AML-193 (cell line): Measurements from ENCODE around the gene PDSS2.
"Not testable (repeated sequence)": the region's sequence is repeated elsewhere in the genome, so short reads cannot be mapped to it uniquely, and the experiment has no call there.

Experiments
- DNase-seq, 2 experiments: peaks; one replicate each; lab custom pipeline; 2025; lab: John Stamatoyannopoulos, UW

PDSS2 gene

DNA sequence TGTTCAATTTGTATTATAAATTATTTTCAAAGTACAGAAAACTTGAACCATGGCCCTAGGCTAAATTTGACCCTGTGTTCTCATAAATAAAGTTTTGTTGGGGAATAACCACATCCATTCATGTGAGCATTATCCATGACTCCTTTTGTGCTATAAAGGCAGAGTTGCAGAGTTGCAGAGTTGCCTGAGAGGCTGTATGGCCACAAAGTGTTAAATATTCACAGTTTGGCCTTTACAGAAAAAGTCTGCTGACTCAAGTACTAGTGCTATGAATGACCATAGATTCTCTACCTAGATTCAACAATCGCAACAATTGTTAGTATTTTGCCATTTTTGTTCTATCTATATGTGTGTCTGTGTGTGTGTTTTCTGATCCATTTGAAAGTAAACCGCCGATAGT, 297.8 kb downstream of the PDSS2 start:
- no peak for DNase-seq

DNA sequence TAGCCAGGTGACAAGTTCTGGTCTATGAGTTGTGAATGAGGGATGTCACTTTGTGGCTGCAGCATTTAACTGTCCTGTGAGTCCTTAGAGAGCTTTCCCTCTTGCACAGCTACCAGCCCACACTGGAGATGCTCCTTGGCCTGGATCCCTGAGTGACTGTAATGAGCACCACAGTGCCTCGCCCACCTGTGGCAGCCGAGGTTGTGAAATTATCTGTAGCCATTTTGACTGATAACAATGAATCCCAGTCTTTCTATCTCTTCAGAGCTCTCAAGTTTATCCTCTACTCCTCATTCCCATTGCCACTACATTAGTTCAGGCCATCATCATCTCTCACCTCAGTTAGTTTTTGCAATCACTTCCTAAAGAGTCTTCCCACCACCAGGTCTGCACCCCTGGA, 302.7 kb downstream of the PDSS2 start:
- DNase-seq = no peak

DNA sequence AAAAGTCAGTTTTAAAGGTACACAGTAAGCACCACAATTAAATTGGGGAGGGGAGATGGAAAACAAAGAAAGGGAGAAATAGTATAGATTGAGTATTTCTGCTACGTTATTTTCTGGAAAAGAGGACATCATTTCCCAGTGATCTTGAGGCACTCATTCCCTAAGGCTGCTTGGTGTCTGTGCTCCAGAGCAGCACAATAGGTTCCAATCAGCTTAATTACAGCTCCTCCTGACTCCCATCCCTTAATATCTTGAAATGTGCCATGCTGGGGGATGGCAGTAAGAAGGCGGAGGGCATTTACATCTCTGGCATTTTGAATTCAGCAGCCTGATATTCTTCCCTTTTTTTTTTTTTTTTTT, 304.6 kb downstream of the PDSS2 start:
- no peak for DNase-seq

DNA sequence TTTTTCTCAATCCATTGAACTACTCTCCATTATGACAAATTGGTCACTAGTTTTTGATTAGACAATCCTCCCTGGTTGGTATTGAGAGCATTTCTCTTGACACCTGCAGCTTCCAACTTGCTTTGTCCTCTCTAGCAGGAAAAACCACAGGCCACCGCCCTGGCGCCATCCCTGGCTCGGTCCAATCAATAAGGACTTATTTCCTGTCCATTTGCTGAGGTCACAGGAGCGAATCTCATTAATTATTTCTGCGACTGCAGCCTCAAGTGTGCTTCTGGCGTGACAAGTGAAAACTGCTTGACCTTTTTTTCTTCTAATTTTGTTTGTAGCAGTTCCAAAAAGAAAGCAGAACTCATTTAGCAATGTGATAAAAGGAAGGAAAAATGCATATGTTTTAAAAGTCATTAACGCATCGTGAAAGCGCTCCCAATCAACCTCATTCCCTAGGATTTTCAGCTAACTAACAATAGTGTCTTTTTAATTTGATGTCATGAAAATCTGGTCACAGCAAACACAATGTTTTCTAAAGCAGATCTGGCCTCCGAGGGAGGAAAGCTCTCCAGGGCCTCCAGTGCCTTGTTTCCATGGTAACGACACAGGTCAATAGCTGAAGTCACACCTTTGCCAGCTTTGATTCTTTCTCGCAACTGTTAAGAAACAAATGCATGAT, 305.1 kb downstream of the PDSS2 start:
- no peak for DNase-seq

DNA sequence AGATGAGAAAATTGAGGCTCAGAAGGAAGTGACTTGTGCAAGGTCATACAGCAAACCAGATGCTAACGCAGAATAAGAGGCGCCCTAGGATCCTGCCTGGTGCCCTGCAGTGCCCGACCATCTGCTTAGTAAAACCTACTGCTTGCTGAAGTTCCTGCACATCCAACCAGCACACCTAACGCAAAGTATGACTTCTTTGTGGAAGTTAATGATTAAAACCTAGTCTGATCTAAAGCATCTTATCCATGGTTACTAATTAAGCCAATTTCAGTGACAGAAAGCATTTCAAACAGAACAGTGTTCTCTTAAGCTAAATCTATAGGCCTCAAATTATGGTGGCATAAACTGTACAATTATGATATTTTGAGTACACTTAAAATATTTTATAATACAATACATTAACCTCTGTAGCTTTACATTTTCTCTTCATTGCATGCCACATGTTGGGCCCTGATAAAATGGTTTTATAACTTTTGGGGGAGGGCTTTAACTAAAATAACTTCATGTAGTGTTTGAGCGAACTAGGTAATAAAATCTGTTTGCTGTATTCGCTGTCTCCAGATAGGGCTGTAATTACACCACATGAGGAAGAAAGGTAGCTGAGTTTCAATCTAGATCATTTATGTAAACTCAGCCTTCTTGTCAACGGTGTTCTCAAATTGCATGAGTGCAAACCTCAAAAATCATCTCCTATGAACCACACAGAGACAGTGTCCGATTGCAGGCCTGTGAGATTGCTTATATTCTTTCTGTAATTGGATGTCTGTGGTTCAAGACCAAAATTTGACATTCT, 306.5 kb downstream of the PDSS2 start:
- DNase-seq = no peak

DNA sequence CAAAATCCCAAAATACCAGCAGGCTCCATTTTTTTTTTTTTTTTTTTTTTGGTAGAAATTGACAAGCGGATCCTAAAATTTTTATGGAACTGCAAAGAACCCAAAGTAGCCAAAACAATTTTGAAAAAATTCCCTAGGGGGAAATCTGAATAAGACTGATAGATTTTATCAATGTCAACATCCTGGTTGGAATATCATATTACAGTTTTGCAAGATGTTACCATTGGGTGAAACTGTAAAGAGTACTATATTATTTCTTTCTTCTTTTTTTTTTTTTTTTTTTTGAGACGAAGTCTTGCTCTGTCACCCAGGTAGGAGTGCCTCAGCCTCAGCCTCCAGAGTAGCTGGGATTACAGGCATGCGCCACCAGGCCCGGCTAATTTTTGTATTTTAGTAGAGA, 314.7 kb downstream of the PDSS2 start:
- DNase-seq = no peak

DNA sequence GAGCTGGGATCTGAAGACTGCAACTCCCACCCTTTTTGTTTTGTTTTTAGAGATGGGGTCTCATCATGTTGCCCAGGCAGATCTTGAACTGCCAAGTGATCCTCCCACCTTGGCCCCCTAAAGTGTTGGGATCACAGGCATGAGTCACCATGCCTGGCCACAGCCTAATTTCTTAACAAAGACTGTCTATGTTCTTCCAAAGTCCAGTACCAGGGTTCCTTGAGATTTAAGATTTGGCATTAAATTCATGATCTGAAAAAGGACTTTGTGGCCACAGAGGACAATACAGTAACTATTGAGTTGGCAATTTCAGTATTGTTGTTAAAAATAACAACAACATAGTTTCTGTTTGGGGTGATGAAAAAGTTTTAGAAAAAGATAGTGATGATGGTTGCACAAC, 315.4 kb downstream of the PDSS2 start:
- DNase-seq = no peak

DNA sequence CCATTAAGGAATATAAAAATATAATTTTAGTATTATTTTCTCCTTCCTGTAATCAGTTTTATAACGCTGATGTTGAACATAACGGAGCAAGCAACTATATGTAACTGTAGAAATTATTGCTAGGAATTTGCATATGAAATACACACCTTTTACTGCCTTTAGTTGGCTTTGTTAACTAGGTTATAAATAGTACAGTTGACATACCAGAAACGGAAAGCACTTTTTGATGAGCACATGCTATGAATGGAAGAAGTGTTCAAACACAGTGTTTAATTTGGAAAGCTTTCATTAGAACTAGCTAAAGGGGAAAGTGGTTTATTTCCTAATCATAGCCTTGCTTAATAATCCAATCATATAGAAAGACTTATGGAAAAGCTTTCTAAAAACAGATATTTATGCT, 318.8 kb downstream of the PDSS2 start:
- no peak for DNase-seq

DNA sequence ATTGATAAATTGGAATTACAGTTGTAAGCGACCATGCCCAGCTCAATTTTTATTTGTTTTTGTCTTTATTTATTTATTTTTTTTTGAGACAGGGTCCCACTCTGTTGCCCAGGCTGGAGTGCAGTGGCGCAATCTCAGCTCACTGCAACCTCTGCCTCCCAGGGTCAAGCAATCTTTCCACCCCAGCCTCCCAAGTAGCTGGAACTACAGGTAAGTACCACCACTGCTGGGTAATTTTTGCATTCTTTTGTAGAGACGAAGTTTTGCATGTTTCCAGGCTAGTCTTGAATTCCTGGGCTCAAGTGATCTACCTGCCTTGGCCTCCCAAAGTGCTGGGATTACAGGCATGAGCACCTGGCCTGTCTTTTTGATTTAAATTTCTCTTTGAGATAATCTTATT, 323.0 kb downstream of the PDSS2 start:
- DNase-seq = not testable (repeated sequence)

DNA sequence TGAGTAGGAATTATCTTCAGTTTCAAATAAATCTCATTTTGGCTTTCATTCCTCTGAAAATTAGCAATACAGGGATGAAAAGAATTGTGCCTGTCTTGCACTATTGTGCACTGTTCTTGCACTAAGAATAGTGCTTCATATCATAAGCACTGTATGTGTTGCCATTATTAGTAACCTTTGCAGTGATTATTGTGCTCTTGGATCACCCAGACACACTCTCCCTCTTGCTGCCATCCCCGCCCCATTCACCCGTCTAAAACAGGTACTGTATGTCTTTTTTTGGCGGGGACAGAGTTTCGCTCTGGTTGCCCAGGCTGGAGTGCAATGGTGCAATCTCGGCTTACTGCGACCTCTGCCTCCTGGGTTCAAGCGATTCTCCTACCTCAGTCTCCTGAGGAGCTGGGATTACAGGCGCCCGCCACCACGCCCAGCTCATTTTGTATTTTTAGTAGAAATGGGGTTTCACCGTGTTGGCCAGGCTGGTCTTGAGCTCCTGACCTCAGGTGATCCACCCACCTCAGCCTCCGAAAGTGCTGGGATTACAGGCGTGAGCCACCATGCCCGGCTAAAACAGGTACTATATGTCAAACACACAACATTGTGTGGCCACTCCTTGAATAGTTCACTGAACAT, 324.2 kb downstream of the PDSS2 start:
- DNase-seq = not testable (repeated sequence)

DNA sequence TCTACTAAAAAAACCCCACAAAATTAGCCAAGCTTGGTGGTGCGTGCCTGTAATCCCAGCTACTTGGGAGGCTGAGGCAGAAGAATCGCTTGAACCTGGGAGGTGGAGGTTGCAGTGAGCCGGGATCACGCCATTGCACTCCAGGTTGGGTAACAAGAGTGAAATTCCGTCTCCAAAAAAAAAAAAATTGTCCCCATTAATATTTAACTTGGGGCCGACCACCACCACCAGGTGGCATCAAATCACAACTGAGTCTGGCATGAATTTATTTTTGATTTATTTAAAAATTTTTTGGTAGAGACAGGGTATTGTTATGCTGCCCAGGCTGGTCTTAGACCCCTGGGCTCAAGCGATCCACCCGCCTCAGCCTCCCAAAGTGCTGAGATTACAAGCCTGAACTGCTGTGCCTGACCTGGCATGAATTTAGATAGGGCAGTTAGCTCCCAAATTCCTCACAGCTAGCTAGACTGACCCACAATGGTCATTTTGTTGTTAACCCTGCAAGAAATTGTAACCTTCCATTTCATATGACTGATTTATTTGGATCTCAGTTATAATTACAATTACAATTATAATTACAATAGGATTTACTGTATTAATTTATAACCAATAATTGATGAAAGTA, 326.9 kb downstream of the PDSS2 start:
- peak in 1 of 2 experiments; percentile 15 for DNase-seq

DNA sequence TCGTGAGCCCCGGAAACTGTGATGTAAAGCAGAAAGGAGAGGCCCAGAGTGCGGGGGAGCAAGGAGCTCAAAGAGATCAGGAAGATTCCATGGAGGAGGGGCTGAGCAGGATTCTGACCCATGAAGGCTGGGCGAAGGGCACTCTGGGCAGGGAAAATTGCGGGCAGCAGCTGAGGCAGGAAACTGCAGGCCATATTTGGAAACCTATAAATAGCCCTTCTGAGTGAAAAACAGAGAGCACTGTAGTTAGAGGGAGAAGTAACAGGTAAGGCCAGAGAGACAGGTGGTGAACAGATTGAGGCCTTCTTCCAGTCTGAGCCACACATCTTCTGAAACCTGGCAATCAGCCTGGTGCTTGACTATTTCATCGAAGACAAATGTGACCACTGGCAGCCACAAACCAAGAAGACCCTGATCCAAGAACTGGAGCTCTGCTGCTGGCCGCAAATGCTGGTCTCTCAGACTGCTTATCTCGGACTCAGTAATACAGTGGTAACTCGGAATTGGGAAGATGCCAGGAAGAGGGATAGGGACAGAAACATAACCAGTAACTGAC, 329.9 kb downstream of the PDSS2 start:
- no peak for DNase-seq

DNA sequence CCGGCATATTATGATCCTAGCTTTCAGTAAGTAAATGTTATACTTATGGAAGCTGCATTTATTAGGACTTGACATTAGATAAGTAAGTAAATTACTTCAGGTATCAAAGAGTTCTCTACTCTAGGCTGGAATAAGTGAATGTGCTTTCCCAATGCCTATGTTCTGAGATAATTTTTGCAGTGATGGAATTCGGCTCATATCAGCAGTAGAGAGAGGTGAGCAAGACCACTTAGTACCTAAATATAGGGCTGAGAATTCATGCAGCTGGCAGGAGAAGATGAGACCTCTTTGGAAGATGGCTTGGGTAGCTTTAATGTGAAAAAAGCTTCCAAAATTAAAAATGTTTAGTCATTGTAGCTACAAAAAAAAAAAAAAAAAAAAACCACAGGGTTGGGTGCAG, 330.8 kb downstream of the PDSS2 start:
- no peak for DNase-seq

DNA sequence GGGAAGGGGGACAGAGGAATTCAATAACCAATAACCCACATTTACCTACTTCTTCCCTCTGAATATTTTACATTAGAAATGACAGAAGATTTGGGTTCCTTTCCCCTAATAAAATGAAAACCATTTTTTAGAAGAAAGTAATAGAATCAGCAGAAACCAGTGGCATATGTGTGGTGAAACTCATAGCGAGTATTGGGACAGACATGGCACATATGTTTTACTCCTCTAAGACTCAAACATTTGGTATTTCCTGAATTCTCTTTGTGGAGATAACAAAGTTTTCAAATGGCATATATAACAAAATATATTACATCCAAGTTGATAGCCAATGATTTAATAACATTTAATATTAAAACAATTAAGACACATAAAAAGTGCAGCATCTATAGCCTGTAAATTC, 331.2 kb downstream of the PDSS2 start:
- no peak for DNase-seq

DNA sequence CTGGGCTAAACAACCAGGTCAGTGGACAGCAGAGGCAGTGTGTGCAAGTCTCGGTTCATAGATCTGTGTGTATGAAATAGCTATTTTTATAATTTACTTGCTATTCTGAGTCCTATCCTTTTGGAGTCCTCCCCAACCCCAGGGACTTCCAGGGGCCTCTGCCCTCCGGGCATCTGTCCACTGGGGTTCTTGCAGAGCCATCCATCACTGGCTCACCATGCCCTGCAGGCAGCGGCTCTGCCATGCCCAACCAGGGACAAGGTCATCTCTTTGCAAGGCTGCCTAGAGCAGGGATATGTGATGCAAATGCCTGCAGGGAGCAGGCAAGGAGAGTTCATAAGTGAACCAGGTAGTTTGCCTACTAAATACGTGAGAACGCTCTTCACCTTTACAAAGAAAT, 333.6 kb downstream of the PDSS2 start:
- DNase-seq = no peak

DNA sequence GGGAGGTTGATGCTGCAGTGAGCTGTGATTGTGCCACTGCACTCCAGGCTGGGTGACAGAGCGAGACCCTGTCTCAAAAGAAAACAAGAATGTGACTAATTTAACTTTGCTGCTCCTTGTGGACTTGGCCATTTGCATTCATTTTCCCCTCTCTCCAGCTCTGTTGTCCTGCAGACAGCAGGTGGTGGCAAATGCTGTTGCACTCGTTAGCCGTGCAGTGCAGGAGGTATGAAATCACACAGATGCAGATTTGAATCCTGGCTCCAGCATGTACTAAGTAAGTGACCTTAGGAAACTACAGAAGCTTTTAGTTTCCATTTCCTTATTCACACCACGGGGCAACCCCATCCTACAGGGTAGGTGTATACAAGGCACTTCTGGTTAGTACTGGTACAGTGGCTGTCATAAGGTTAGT, 334.4 kb downstream of the PDSS2 start:
- no peak for DNase-seq

DNA sequence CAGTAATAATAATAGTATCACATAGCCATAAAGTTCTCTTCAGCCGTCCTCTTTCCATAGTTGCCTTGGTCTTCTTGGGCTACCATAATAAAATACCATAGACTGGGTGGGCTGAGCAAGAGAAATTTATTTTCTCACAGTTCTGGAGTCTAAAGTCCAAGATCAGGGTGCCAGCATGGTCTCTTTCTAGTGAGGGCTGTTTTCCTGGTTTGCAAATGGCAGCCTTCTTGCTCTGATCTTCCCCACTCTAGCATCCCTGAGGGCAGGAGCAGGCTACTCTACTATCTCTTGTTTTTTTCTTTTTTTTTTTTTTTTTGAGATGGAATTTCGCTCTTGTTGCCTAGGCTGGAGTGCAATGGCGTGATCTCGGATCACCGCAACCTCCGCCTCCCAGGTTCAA, 335.9 kb downstream of the PDSS2 start:
- DNase-seq = no peak

DNA sequence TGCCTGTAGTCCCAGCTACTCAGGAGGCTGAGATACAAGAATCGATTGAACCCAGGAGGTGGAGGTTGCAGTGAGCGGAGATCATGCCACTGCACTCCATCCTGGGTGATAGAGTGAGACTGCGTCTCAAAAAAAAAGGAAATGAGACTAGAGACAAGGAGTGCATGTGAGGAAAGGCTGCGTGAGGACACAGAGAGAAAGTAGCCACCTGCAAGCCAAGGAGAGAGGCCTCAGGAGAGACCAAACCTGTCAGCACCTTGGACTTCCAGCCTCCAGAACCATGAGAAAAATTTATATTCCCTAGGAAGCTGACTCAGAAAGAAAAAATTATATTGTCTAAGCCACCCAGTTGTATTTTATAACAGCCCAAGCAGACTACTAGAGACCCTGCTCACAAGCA, 336.6 kb downstream of the PDSS2 start:
- DNase-seq = no peak

DNA sequence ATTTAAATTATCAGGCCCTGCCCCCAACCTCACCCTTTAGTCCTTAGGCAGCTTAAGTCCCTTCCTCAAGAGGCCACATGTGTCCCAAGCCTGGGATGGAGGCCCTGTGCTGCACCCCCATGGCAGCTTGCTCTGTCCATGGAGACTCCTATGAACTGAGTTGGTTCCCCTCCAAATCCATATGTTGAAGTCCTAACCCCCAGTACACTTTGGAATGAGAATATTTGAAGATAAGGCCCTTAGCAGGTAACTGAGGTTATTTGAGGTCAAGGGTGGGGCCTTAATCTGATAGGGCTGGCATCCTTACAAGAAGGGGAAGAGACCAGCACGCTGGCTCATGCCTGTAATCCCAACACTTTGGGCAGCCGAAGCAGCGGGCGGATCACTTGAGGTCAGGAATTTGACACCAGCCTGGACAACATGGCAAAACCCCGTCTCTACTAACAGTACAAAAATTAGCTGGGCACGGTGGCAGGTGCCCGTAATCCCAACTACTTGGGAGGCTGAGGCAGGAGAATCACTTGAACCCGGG, 337.3 kb downstream of the PDSS2 start:
- DNase-seq = no peak

DNA sequence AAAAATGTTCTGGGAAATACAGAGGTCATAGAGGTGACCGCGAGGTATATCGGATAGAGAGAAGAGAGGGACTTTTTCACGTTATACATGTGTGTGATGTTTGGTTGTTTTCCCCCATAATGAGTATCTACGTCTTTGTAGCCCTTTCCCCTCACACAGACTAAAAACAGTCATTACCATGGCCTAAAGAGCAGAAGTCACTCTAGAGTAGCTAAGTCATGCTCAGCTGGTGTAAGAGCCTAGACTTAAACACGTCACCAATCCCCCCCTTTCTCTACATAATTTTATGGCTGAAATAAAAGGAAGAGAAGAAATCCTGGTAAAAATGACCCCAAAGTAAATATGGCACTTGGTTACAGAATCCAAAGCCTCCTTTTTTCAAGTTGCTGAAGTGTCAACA, 338.1 kb downstream of the PDSS2 start:
- DNase-seq = no peak

DNA sequence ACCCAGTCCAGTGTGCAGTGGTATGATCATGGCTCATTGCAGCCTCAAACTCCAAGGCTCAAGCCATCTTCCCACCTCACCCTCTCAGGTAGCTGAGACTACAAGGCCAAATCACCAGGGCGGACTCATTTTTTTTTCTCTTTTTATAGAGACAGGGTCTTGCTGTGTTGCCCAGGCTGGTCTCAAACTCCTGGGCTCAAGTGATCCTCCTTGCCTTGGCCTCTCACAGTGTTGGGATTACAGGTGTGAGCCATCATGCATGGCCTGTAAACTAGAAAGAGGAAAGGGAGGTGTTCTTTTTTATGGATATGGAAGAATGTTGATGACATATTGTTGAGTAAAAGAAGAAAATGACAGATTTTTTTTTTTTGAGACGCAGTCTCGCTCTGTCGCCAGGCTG, 339.0 kb downstream of the PDSS2 start:
- no peak for DNase-seq

DNA sequence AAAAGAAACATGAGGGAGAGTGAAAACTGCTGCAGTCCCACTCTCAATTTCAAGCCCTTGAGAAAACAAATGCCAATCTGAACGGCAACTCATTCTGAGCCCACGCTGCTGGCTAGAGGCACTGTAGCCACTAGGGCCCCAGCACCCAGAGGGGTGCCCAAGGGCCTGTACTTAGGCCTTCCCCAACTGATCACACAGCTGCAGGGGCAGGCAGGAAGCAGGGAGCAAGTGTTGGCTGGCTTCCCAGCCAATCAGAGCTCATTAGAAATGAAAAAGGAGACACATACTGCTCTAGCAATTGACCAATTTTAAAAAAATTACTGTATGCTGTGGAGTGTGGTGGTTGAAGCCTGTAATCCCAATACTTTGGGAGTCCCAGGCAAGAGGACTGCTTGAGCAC, 340.4 kb downstream of the PDSS2 start:
- DNase-seq = no peak
